Smooth muscle cell (in vitro differentiated cells): ENCODE data around the gene PTK6. TPM values are rescaled to one million over a fixed set of nuclear protein-coding genes. Genes with fewer than 3 reads are reported as not detected.

ENCODE experiments used
- DNase-seq: peaks from one replicate; lab custom pipeline; 2025; ENCODE audit not compliant: unreplicated experiment; lab: John Stamatoyannopoulos, UW
- H2AFZ ChIP-seq: fragments of 200-600 bp; sonication (generic); 2 replicates; pipeline ENCODE4 v1.6.0; 2016; ENCODE audit warnings: antibody characterized with exemption, low read depth, mild to moderate bottlenecking
- H3F3A ChIP-seq: fragments of 200-600 bp; sonication (generic); 2 replicates; pipeline ENCODE4 v1.6.0; 2017; ENCODE audit warnings: antibody characterized with exemption, low read depth
- H3K27ac ChIP-seq: fragments of 200-600 bp; sonication (generic); 2 replicates; pipeline ENCODE4 v1.5.1; 2016; ENCODE audit warnings: low read depth, mild to moderate bottlenecking
- H3K27me3 ChIP-seq: fragments of 200-600 bp; sonication (generic); 2 replicates; pipeline ENCODE4 v1.6.1; 2016; ENCODE audit warnings: low read depth, mild to moderate bottlenecking
- H3K36me3 ChIP-seq: fragments of 200-600 bp; sonication (generic); 2 replicates; pipeline ENCODE4 v1.5.1; 2016; ENCODE audit warnings: low read depth
- H3K4me1 ChIP-seq: fragments of 200-600 bp; sonication (generic); 2 replicates; pipeline ENCODE4 v1.5.1; 2016; ENCODE audit warnings: low read depth
- H3K4me2 ChIP-seq: fragments of 200-600 bp; sonication (generic); 2 replicates; pipeline ENCODE4 v1.6.0; 2016; ENCODE audit warnings: mild to moderate bottlenecking
- H3K4me3 ChIP-seq: fragments of 200-600 bp; sonication (generic); 2 replicates; pipeline ENCODE4 v1.5.1; 2016; ENCODE audit warnings: mild to moderate bottlenecking
- H3K79me2 ChIP-seq: fragments of 200-600 bp; sonication (generic); 2 replicates; pipeline ENCODE4 v1.6.0; 2016; ENCODE audit warnings: low read depth, mild to moderate bottlenecking
- H3K9ac ChIP-seq: fragments of 200-600 bp; sonication (generic); 2 replicates; pipeline ENCODE4 v1.6.0; 2016; ENCODE audit warnings: low read depth
- H3K9me3 ChIP-seq: fragments of 200-600 bp; sonication (generic); replicated peaks from 2 replicates; pipeline ENCODE4 v1.5.1; 2016; ENCODE audit warnings: low read depth
- H4K20me1 ChIP-seq: fragments of 200-600 bp; sonication (generic); 2 replicates; pipeline ENCODE4 v1.6.0; 2016; ENCODE audit warnings: low read depth
- WGBS: methylation state at CpG from one replicate; pipeline ENCODE4 v1.1.7; 2016; ENCODE audit warnings: low lambda C conversion rate; 5-methylcytosine and 5-hydroxymethylcytosine counted together
- polyA plus RNA-seq: library from polyadenylated mRNA; unstranded; fragments of >200 nt; fragmentation: Nextera tagmentation; extraction: Ambion mirVana; gene quantifications from 2 replicates; pipeline ENCODE4 v1.2.1, GENCODE V29; 2016
- total RNA-seq: library from RNA; depleted of rRNA; stranded (reverse); fragments of >200 nt; gene quantifications from 2 replicates; pipeline ENCODE4 v1.2.3, GENCODE V29; 2014
- TF ChIP-seq, protein P1 (sequence below): fragments of 200-600 bp; sonication (generic); IDR thresholded peaks from 2 replicates; pipeline ENCODE4 v1.5.1; 2017; ENCODE audit warnings: borderline replicate concordance, mild to moderate bottlenecking, antibody characterized with exemption; ENCODE audit not compliant: insufficient read depth, poor library complexity, severe bottlenecking

PTK6 gene
- total and polyA plus RNA-seq, 2 experiments from 2014 or later: 0.05 TPM; not detected in 1

DNA sequence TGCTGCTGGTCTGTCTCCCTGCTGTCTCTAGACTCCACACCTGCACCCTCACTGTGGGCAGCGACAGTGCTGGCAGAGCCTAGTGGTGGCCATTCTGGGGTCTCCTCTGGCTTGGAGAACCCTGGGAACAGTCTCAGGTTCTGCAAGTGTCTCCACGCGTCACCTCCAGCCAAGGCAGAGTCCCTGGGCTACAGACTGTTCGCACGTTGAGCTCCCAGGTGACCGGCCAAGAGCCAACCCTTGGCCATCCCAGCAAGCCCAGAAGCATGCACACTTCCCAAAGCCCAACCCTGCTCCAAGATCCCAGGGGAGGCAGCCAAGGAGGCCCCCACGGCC is 43.1 kb downstream of the PTK6 start:
- no peaks in the 10 kb centered on the region for H3K79me2 ChIP-seq
- peaks cover 3% of the 10 kb centered on the region for H3K4me1 ChIP-seq
- H3K9me3 ChIP-seq: no peaks in the 10 kb centered on the region
- H3K4me3 ChIP-seq: no peak overlapping the region
- peaks cover 16% of the 10 kb centered on the region for H3K27me3 ChIP-seq
- no peaks in the 10 kb centered on the region for H4K20me1 ChIP-seq
- no peaks in the 10 kb centered on the region for H3K36me3 ChIP-seq
- no peak overlapping the region for H3K27ac ChIP-seq
- no peak overlapping the region for H3K4me2 ChIP-seq
- WGBS: 94% methylated on average over 7 of the region's 7 CpGs
- TF ChIP-seq, protein P1, sequence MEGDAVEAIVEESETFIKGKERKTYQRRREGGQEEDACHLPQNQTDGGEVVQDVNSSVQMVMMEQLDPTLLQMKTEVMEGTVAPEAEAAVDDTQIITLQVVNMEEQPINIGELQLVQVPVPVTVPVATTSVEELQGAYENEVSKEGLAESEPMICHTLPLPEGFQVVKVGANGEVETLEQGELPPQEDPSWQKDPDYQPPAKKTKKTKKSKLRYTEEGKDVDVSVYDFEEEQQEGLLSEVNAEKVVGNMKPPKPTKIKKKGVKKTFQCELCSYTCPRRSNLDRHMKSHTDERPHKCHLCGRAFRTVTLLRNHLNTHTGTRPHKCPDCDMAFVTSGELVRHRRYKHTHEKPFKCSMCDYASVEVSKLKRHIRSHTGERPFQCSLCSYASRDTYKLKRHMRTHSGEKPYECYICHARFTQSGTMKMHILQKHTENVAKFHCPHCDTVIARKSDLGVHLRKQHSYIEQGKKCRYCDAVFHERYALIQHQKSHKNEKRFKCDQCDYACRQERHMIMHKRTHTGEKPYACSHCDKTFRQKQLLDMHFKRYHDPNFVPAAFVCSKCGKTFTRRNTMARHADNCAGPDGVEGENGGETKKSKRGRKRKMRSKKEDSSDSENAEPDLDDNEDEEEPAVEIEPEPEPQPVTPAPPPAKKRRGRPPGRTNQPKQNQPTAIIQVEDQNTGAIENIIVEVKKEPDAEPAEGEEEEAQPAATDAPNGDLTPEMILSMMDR: no peak
- H3F3A ChIP-seq: no peaks in the 10 kb centered on the region
- H3K9ac ChIP-seq: no peak overlapping the region
- DNase-seq: no peak
- no peak overlapping the region for H2AFZ ChIP-seq

DNA sequence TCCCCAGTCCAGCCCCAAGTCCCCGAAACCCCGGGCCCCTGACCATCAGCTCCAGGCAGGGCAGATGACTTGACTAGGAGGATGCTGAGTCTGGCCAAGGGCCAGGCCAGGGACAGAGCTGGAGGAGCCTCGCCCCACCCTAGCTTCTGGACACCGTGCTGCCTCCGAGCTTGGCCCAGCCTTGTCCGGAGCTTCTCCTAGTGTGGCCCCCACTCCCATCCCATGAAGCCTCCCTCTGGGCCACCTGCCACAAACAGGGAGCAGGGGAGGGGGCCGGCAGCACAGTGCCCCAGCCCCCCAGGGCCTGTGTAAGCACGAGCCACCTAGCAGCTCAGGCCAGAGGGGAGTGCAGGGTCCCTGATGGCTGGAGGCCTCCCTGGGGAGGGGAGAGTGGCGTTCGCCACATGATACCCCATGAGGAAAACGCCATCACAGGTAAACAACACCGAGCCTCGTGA is 43.6 kb downstream of the PTK6 start:
- Histone ChIP-seq H3K4me3 (no peak overlapping the region), H3K4me2 (no peak overlapping the region), H4K20me1 (no peaks in the 10 kb centered on the region), H3K27me3 (peaks cover 18% of the 10 kb centered on the region), H3F3A (no peaks in the 10 kb centered on the region), H3K27ac (no peak overlapping the region), H3K4me1 (peaks cover 3% of the 10 kb centered on the region), H3K79me2 (no peaks in the 10 kb centered on the region), H3K9me3 (no peaks in the 10 kb centered on the region), H3K36me3 (no peaks in the 10 kb centered on the region), H2AFZ (no peak overlapping the region), H3K9ac (no peak overlapping the region)
- TF ChIP-seq, protein P1: no peak
- no peak for DNase-seq
- WGBS: 91% methylated on average over 9 of the region's 13 CpGs

DNA sequence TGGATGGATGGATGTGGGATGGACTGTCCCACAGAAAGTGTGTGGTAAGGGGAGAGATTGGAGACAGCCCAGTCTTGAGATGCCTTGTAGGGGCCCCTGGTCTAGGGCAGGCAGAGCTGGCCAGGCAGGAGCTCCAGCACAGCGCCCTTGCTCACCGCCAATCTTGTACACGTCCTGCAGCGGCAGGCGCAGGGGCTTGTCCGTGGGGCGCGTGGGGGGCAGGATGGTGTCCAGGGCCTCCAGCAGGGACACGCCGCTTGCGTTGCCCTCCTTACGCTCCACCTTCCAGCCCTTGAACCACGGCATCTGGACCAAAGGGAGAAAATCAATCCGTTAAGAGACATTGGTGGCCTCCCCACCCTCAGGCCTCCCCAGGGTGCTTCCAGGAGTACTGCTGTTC is 44.2 kb downstream of the PTK6 start:
- Histone ChIP-seq H4K20me1 (no peaks in the 10 kb centered on the region), H2AFZ (no peak overlapping the region), H3F3A (no peaks in the 10 kb centered on the region), H3K79me2 (no peaks in the 10 kb centered on the region), H3K4me3 (no peak overlapping the region), H3K27ac (no peak overlapping the region), H3K9ac (no peak overlapping the region), H3K36me3 (no peaks in the 10 kb centered on the region), H3K9me3 (no peaks in the 10 kb centered on the region), H3K4me1 (no peaks in the 10 kb centered on the region), H3K27me3 (peaks cover 18% of the 10 kb centered on the region), H3K4me2 (no peak overlapping the region)
- no peak for DNase-seq
- TF ChIP-seq, protein P1: no peak
- WGBS: 96% methylated on average over 12 of the region's 14 CpGs

DNA sequence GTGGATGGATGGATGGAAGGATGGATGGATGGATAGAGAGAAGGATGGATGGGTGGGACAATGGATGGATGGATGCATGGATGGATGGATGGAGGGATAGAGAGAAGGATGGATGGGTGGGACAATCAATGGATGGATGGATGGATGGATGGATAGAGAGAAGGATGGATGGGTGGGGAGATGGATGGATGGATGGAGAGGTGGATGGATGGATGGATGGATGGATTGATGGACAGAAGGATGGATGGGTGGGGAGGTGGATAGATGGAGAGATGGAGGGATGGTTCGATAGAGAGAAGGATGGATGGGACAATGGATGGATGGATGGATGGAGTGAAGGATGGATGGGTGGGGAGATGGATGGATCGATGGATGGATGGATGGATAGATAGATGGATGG is 44.7 kb downstream of the PTK6 start:
- H3K9me3 ChIP-seq: no peaks in the 10 kb centered on the region
- TF ChIP-seq, protein P1: no peak
- no peak for DNase-seq
- H3K4me1 ChIP-seq: no peaks in the 10 kb centered on the region
- no peaks in the 10 kb centered on the region for H4K20me1 ChIP-seq
- H3K79me2 ChIP-seq: no peaks in the 10 kb centered on the region
- H2AFZ ChIP-seq: no peak overlapping the region
- no peak overlapping the region for H3K9ac ChIP-seq
- peaks cover 19% of the 10 kb centered on the region for H3K27me3 ChIP-seq
- H3K36me3 ChIP-seq: no peaks in the 10 kb centered on the region
- no peak overlapping the region for H3K27ac ChIP-seq
- no peak overlapping the region for H3K4me2 ChIP-seq
- no peak overlapping the region for H3K4me3 ChIP-seq
- WGBS: 100% methylated on average over 2 of the region's 2 CpGs
- no peaks in the 10 kb centered on the region for H3F3A ChIP-seq
